HepG2 (cell line): ENCODE measurements around the gene ZNF334. TPM values are rescaled to one million over a fixed set of nuclear protein-coding genes. Genes with fewer than 3 reads are reported as not detected.

ENCODE experiments used
- ATAC-seq: fragments of 200-7000 bp; cut with Tn5 transposase; 3 replicates; pipeline ENCODE4 v1.9.1; 2020; ENCODE audit warnings: mild to moderate bottlenecking, moderate library complexity
- BruUV-seq: library from RNA; stranded (reverse); fragments of 400-500 nt; replicated peaks from 2 replicates; lab custom pipeline; 2021; lab: Mats Ljungman, UMichigan
- CTCF ChIA-PET: fragments of 300-600 bp; formaldehyde crosslinking; extraction: SDS; loops from one replicate; lab custom pipeline; 2021; ENCODE audit warnings: low total read pairs, inconsistent platforms, low intra/inter-chr PET ratio; lab: Yijun Ruan, JAX
- POLR2A ChIA-PET: fragments of 350-600 bp; sonication (Branson Sonifier 250); formaldehyde crosslinking; loops from one replicate; lab custom pipeline; 2020; ENCODE audit warnings: antibody characterized with exemption, inconsistent platforms; lab: Yijun Ruan, JAX
- DNase-seq: peaks from one replicate; pipeline ENCODE4 v3.0.0-alpha.2; 2015; ENCODE audit warnings: low spot score
- FAIRE-seq: peaks from 3 replicates; lab custom pipeline; 2011; peaks lifted over from hg19 to GRCh38; lab: Jason Lieb, UNC
- H2AFZ ChIP-seq: one replicate; pipeline ENCODE4 v1.6.1; 2011; ENCODE audit warnings: low read length, inconsistent platforms
- H3K27ac ChIP-seq: fragments of 300-600 bp; 3 replicates; pipeline ENCODE4 v1.8.0; 2011; ENCODE audit warnings: mixed run types, mild to moderate bottlenecking, mixed read lengths, low read length, inconsistent platforms; ENCODE audit not compliant: insufficient read depth; ENCODE audit errors: extremely low read length
- H3K27me3 ChIP-seq, 2 experiments: fragments of 200-600 bp in 1 of 2; 2 replicates in 1 of 2; 3 replicates in 1 of 2; pipeline versions ENCODE4 v1.6.0 to v1.8.0; 2011; ENCODE audit warnings: low read length in 2 of 2, mild to moderate bottlenecking in 2 of 2, moderate library complexity in 2 of 2, inconsistent platforms in 1 of 2; ENCODE audit not compliant: insufficient read depth in 2 of 2, control insufficient read depth in 1 of 2
- H3K36me3 ChIP-seq, 2 experiments: fragments of 200-600 bp in 1 of 2; replicated peaks in 1 of 2; 2 replicates in 1 of 2; 3 replicates in 1 of 2; pipeline versions ENCODE4 v1.5.1 to v1.8.0; 2011; ENCODE audit warnings: low read length in 2 of 2, inconsistent platforms in 1 of 2; ENCODE audit not compliant: insufficient read depth in 2 of 2, control insufficient read depth in 1 of 2
- H3K4me1 ChIP-seq: 2 replicates; pipeline ENCODE4 v1.5.1; 2012; ENCODE audit warnings: low read length, inconsistent platforms; ENCODE audit not compliant: insufficient read depth
- H3K4me2 ChIP-seq: 2 replicates; pipeline ENCODE4 v1.6.0; 2011; ENCODE audit warnings: low read depth, low read length, inconsistent platforms
- H3K4me3 ChIP-seq, 3 experiments: fragments of 200-600 bp in 1 of 3; sonication (generic), shearing (Covaris generic) in 1 of 3; replicated peaks in 1 of 3; 2 replicates each; pipeline ENCODE4 v1.5.1; 2011 to 2016; ENCODE audit warnings: low read length in 3 of 3, inconsistent platforms in 2 of 3, low read depth in 2 of 3, mild to moderate bottlenecking in 2 of 3, control low read depth in 1 of 3, mixed read lengths in 1 of 3; ENCODE audit not compliant: insufficient read depth in 1 of 3
- H3K79me2 ChIP-seq: one replicate; pipeline ENCODE4 v1.6.1; 2011; ENCODE audit warnings: low read length, inconsistent platforms; ENCODE audit not compliant: insufficient read depth
- H3K9ac ChIP-seq: 2 replicates; pipeline ENCODE4 v1.6.0; 2011; ENCODE audit warnings: mild to moderate bottlenecking, low read depth, low read length, inconsistent platforms; ENCODE audit not compliant: insufficient read depth
- H3K9me3 ChIP-seq: 2 replicates; pipeline ENCODE4 v1.5.1; 2012; ENCODE audit warnings: mild to moderate bottlenecking, low read length
- H4K20me1 ChIP-seq: 2 replicates; pipeline ENCODE4 v1.6.0; 2011; ENCODE audit warnings: inconsistent platforms, mild to moderate bottlenecking, low read length, moderate library complexity; ENCODE audit not compliant: insufficient read depth
- AFF4 ChIP-seq: sonication (generic); formaldehyde crosslinking; IDR thresholded peaks from 2 replicates; pipeline ENCODE4 v1.4.0; 2020; ENCODE audit warnings: missing genetic modification reagents
- ATRX ChIP-seq: sonication (generic); formaldehyde crosslinking; IDR thresholded peaks from 2 replicates; pipeline ENCODE4 v1.4.0; 2020; ENCODE audit warnings: missing genetic modification reagents, borderline replicate concordance
- CENPT ChIP-seq: sonication (generic); formaldehyde crosslinking; IDR thresholded peaks from 2 replicates; pipeline ENCODE4 v1.8.0; 2022; ENCODE audit warnings: low read depth, mild to moderate bottlenecking, moderate library complexity, missing genetic modification reagents
- DMAP1 ChIP-seq: IDR thresholded peaks from 2 replicates; pipeline ENCODE4 v1.6.1; 2016
- EP300 ChIP-seq, 3 experiments: sonication (generic) in 1 of 3; formaldehyde crosslinking in 1 of 3; IDR thresholded peaks; 2 replicates each; pipeline versions ENCODE4 v1.5.1 to v1.6.1; 2011 to 2020; ENCODE audit warnings: low read depth in 2 of 3, low read length in 2 of 3, borderline replicate concordance in 1 of 3, improper control_type of control experiment in 1 of 3, mild to moderate bottlenecking in 1 of 3, missing genetic modification reagents in 1 of 3, moderate library complexity in 1 of 3
- IKZF5 ChIP-seq: IDR thresholded peaks from 2 replicates; pipeline ENCODE4 v1.6.1; 2018; ENCODE audit warnings: missing genetic modification reagents, mild to moderate bottlenecking, missing compliant biosample characterization
- MYPOP ChIP-seq: sonication (generic); formaldehyde crosslinking; IDR thresholded peaks from 2 replicates; pipeline ENCODE4 v1.8.1; 2023; ENCODE audit warnings: mild to moderate bottlenecking, moderate library complexity, missing genetic modification reagents
- NR3C1 ChIP-seq: sonication (generic); formaldehyde crosslinking; IDR thresholded peaks from 2 replicates; pipeline ENCODE4 v1.4.0; 2020; ENCODE audit warnings: missing genetic modification reagents
- ONECUT2 ChIP-seq: sonication (generic); formaldehyde crosslinking; IDR thresholded peaks from 2 replicates; pipeline ENCODE4 v1.4.0; 2020; ENCODE audit warnings: missing genetic modification reagents
- RBM39 ChIP-seq: fragments of 200-400 bp; formaldehyde crosslinking; IDR thresholded peaks from one replicate; pipeline ENCODE4 v1.6.1; 2018; ENCODE audit warnings: antibody characterized with exemption, mild to moderate bottlenecking, low read depth, low read length; ENCODE audit not compliant: poor library complexity, severe bottlenecking
- SALL1 ChIP-seq: sonication (generic); formaldehyde crosslinking; IDR thresholded peaks from 2 replicates; pipeline ENCODE4 v1.8.0; 2022; ENCODE audit warnings: mild to moderate bottlenecking, missing genetic modification reagents
- U2AF1 ChIP-seq: fragments of 200-400 bp; formaldehyde crosslinking; optimal IDR thresholded peaks from 2 replicates; pipeline ENCODE3; 2017; ENCODE audit warnings: mild to moderate bottlenecking, low read depth, low read length
- ZBTB26 ChIP-seq: IDR thresholded peaks from 2 replicates; pipeline ENCODE4 v1.6.1; 2016; ENCODE audit warnings: missing compliant biosample characterization, missing genetic modification reagents, borderline replicate concordance
- ZFAT ChIP-seq: sonication (generic); formaldehyde crosslinking; conservative IDR thresholded peaks from 2 replicates; pipeline ENCODE4 v1.8.1; 2023; ENCODE audit warnings: missing genetic modification reagents, inconsistent platforms
- ZNF143 ChIP-seq: sonication (generic); formaldehyde crosslinking; IDR thresholded peaks from 2 replicates; pipeline ENCODE4 v1.4.0; 2020; ENCODE audit warnings: missing genetic modification reagents
- ZSCAN9 ChIP-seq: IDR thresholded peaks from 2 replicates; pipeline ENCODE4 v1.6.1; 2016; ENCODE audit warnings: borderline replicate concordance
- WGBS: methylation state at CpG from one replicate; pipeline ENCODE4 v1.1.6; 2017; ENCODE audit warnings: low lambda C conversion rate; 5-methylcytosine and 5-hydroxymethylcytosine counted together
- in situ Hi-C: cut with HindIII; loops from 2 replicates; pipeline ENCODE4 v1.10.0; 2017; ENCODE audit warnings: low pct_unique_long_range_greater_than_20kb; ENCODE audit not compliant: extremely low pct_ligation_motif_present
- intact Hi-C: fragments of 100-400 bp; cut with micrococcal nuclease; formaldehyde crosslinking; loops from one replicate; pipeline ENCODE4 v1.10.0; 2022; ENCODE audit not compliant: unreplicated experiment
- polyA plus RNA-seq, 8 experiments: library from polyadenylated mRNA; depleted of rRNA in 3 of 8; stranded (reverse) in 7 of 8; unstranded in 1 of 8; fragments of >200 nt; fragmentation: Illumina TruSeq in 4 of 8; extraction: Trizol in 4 of 8; gene quantifications; 2 replicates each; pipeline versions ENCODE4 v1.2.1 to v1.2.3, GENCODE V29; 2011 to 2016; ENCODE audit warnings: low read depth in 4 of 8, missing spikeins in 1 of 8, mixed read lengths in 1 of 8; ENCODE audit not compliant: insufficient read depth in 1 of 8
- total RNA-seq, 5 experiments: library from RNA; depleted of rRNA; stranded (reverse); fragments of >200 nt; fragmentation: Illumina TruSeq; extraction: Trizol; gene quantifications; 2 replicates each; pipeline ENCODE4 v1.2.3, GENCODE V29; 2016; ENCODE audit warnings: low read depth in 1 of 5

The ZNF334 gene
- total and polyA plus RNA-seq, 2 of the 13 experiments (the other 11 are each of a cell fraction or from before 2014, with no cell fraction given), result 4.8 to 7.8 TPM

- Histone ChIP-seq H3K79me2 (no peaks in the 10 kb centered on the region), H2AFZ (no peak overlapping the region), H3K9me3 (no peaks in the 10 kb centered on the region), H3K27me3 (no peaks in the 10 kb centered on the region), H3K36me3 (no peaks in the 10 kb centered on the region; a peak in 1 of 5 replicates), H3K27ac (no peak overlapping the region), H3K4me2 (no peak overlapping the region), H4K20me1 (no peaks in the 10 kb centered on the region), H3K4me1 (peaks cover 84% of the 10 kb centered on the region), H3K9ac (no peak overlapping the region), H3K4me3 (no peak overlapping the region)
- ChIA-PET POLR2A (interaction anchor here (0.7 to 2.1 kb wide), 4 partner anchors 8 to 119 kb away, joined by 3 to 10 read pairs (median 4); no protein-coding TSS in a partner anchor), CTCF (interaction anchor here (3.4 kb wide), 1 partner anchor 122 kb away, joined by 19 read pairs; no protein-coding TSS in a partner anchor)
- FAIRE-seq (peak; percentile 63), ATAC-seq (peak; percentile 9), DNase-seq (peak; percentile 66)
- intact Hi-C loops (loop anchor here (1.0 to 5.0 kb wide), 4 partner anchors 38 to 139 kb away; partner anchors contain the start of gene SLC13A3), in situ Hi-C loops (loop anchor here (5.0 kb wide), 1 partner anchor 122 kb away; no protein-coding TSS in a partner anchor)
- WGBS, result 93% methylated on average over 7 of the region's 7 CpGs
- BruUV-seq, result no TSS peak
- TF ChIP-seq EP300 (IDR thresholded peaks at IDR 0.05; ENCODE audit: low read depth in 2 of 2, low read length in 2 of 2) (no peak), EP300 (CRISPR knock-in tag; IDR thresholded peaks at IDR 0.05; ENCODE audit: borderline replicate concordance) (no peak), SALL1 (CRISPR knock-in tag) (no peak), ZNF143 (CRISPR knock-in tag) (no peak; the same call in 1 of the 2 replicates), DMAP1 (CRISPR knock-in tag) (no peak), NR3C1 (no peak), ONECUT2 (CRISPR knock-in tag) (no peak), ZFAT (CRISPR knock-in tag) (no peak), ATRX (CRISPR knock-in tag) (no peak), IKZF5 (CRISPR knock-in tag) (no peak; the same call in 1 of the 2 replicates), MYPOP (CRISPR knock-in tag) (no peak), U2AF1 (no peak), RBM39 (no peak), AFF4 (no peak), ZBTB26 (CRISPR knock-in tag) (no peak), CENPT (CRISPR knock-in tag) (0 out of 2 replicates have a peak, but pooled peaks have one; percentile 44), ZSCAN9 (CRISPR knock-in tag) (no peak)
Observed at GRCh38 chr20:46559685-46560440, 46.5 kb upstream of the ZNF334 start.
